C1 segment of cervical spinal cord (tissue), 14 donors: Measurements from ENCODE around the gene DBX2.
"Not testable (repeated sequence)": the region's sequence is repeated elsewhere in the genome, so short reads cannot be mapped to it uniquely, and the experiment has no call there.

Source experiments
- DNase-seq, 14 donors: peaks; one replicate each; lab custom pipeline; 2025; lab: John Stamatoyannopoulos, UW

DBX2 gene

DNA sequence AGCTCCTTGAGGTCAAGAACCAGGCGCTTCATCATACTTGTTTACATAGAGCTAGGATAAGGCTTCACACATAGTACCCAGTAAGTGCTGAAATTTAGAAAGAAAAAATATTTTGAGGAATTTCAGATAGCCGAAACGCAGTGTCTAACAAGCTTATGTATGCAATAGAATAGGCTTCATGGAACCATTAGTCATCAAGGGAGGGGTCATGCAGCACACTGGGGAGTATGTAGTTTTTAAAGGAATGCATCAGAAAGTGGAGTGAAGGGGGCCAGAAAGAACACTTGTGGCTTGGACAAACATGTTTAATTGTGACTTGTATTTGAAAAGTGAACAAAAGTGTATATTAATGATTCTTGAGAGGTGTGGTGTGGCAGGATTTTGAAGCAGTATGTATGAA is 38.1 kb downstream of the DBX2 start:
- no peak for DNase-seq

- DNase-seq, result no peak
Measured at GRCh38 chr12:45010059-45010458, 40.8 kb downstream of the DBX2 start.

- no peak for DNase-seq
Measured at GRCh38 chr12:45008211-45008610, 42.7 kb downstream of the DBX2 start.

- no peak for DNase-seq
Measured at GRCh38 chr12:44999355-44999754, 51.5 kb downstream of the DBX2 start.

GRCh38 chr12:44993161-44993560 is 57.7 kb downstream of the DBX2 start:
- DNase-seq, result no peak

- DNase-seq, result not testable (repeated sequence)
Measured at GRCh38 chr12:44984863-44985262, 66.0 kb downstream of the DBX2 start.

GRCh38 chr12:44979918-44980317 is 71.0 kb downstream of the DBX2 start:
- no peak for DNase-seq

GRCh38 chr12:44976246-44976645 is 74.7 kb downstream of the DBX2 start:
- DNase-seq, result no peak

- no peak for DNase-seq
Measured at GRCh38 chr12:44972746-44973421, 78.0 kb downstream of the DBX2 start.

DNA sequence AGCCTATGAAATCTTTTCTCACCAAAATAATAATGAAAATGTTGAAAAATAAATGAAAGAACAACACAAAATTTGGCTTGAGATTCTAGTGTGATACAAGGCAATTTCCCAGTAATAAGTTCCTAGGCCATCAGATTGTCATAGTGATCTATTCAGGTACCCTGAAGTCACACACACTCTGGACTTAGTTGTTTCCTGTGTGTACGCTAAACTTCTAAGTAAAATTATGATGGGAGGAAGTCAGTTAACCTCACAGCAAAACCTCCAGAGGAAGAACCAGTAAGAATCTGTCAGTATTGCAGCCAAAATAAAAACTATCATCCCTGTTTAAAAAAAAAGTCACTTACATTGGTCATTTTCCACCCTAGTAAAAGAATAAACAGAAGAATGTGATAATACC is 81.9 kb downstream of the DBX2 start:
- DNase-seq, result no peak
